ENCODE data around the gene AKR7A2.
"Not testable (repeated sequence)": the region's sequence is repeated elsewhere in the genome, so short reads cannot be mapped to it uniquely, and the experiment has no call there.

AKR7A2 gene

GRCh38 chr1:19294638-19295037 lies 17.3 kb downstream of the AKR7A2 start:
- DNase-seq: no peak

GRCh38 chr1:19289244-19289643 lies 22.7 kb downstream of the AKR7A2 start:
- no peak for DNase-seq

- peak; percentile 61 to 76 for DNase-seq
These were observed 23.4 kb downstream of the AKR7A2 start, which contains the start of gene AKR7A3 for GRCh38 chr1:19288324-19289241. Gene AKR7A3, minus strand, starts transcription at chr1:19288770. Its CDS starts 61 bp downstream, at chr1:19288709.

DNA sequence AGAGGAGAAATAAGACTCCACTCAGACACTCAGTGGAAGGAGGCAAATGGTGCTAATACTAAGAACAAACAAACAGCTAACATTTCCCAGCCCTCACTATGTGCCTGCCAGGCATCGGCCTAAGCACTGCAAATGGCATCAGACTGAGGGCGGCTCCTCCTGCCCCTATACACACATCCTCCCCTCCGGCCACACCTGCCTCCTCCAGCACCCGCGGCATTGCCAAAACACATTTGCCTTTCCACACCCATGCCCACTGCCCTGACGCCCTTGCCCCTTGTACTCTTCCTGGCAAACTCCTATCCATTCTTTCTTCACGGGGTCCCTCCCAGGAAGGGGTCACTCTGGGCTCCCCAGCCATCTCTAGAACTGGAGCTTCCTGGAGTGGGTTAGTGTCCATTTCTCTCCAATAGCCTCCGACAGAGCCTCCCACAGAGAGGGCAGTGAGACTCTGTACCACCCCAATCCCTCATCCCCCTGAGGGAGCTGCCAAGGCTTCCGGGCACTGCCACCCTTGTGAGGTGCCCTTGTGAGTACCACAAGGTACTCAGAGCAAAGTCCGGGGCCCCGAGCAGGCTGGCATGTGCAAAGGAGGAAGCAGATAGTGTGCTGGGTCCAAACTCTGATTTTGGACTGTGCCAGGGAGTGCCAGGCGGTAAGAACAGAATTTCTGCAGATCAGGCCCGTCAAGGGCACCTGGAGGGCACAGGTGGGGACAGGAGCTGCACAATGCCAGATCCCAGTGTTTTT lies 24.3 kb downstream of the AKR7A2 start:
- DNase-seq: no peak

- DNase-seq: not testable (repeated sequence)
These were observed 26.1 kb downstream of the AKR7A2 start for GRCh38 chr1:19285807-19286206.

DNA sequence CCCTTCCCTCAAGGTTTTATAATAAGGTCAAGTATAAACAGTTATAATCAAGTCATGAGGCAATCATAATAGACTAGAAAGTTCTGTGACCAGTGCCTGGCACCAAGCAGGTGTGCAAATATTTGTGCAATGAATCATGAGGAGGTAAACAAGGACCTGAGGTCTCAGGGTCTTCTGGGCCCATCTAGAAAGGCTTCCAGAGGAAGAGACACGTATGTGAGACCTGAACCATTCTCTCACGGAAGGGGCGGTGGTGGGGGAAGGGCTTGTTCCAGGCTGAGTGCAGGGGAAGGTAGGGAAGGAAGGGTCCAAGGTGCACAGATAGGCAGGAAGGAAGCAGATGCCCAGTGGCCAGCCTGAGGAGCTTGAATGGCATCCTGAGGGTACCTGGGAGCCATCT lies 26.6 kb downstream of the AKR7A2 start:
- DNase-seq: not testable (repeated sequence)

DNA sequence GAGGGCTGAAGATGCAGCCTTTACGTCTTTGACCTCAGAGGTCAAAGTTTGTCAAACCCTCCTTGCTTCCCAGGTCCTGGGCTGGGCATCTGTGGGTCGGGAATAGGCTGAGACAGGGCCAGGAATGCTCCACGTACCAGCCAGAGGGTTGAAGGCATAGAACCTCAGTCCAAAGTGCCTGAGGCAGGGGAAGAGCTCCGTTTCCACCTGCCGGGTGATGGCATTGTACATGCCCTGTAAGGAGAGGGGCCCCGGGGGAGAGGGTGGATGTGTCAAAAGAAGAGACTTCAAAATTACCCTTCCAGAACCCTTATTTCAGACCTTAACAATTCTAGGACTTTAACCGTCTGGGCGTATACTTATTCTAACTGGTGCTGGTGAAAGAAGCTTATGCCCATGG lies 27.1 kb downstream of the AKR7A2 start:
- DNase-seq: no peak

DNA sequence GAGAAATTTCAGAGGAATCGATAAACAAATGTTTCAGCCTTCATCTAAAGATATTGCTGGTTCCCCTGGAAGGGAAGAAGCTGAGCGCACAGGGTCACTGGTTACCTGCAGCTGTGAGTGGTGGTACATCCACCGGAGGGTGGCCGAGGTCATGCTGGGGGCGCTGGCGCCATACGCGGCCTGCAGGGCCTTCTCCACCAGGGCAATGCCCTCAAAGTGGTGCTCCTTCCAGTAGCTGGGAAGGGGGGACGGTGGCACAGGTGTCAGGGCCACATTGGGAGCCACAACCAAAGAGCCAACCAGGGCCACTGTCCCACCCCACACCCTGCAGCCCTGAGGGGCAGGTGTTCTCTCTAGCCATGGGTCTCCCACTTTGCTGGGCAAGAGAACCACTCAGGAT lies 28.1 kb downstream of the AKR7A2 start:
- no peak for DNase-seq

DNA sequence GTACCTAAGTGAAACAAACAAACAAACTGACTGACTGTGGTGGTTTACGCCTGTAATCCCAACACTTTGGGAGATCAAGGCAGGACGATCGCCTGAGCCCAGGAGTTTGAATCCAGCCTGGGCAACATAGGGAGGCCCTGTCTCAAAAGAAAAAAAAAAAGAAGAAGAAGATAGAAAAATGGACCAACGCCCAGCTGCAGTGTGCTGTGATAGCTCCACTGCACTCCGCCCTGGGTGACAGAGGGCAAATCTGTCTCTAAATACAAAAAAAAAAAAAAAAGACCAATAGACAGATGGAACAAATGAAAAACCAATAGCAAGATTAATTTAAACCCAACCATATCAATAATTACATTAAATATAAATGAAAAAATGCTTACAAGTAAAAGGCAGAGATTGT lies 37.3 kb downstream of the AKR7A2 start:
- no peak for DNase-seq

DNA sequence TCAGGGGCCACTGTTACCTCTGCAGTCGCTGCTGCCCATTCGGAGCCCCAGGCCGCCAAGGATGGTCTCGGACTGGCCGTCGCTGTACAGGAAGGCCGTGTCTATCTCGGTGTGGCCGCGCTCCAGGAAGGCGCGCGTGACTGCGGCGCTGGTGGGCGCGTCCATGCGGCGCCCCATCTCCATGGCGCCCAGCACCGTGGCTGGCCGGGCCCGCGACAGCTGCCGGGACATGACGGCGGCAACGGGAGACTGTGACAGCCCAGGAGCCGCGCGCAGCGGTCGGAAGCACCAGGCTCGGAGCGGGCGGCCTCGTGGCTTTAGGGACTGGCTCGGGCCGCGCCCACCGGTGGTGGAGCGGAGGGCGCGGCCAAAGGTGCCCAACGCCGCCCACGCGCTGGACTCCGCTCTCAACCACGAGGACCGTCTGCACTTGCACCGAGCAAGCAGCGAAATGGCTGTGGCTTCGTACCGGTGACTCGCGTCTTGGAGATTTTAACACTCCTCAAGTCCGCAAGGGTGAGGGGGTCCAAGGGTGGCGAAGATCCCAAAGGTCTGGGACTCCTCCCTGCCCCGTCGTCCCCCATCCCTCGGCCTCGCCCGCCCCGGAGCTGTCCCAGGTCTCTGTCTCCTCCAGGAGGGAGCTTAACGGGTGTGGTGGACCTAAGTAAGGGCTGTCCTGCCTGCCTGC lies 38.0 kb downstream of the AKR7A2 start:
- not testable (repeated sequence) for DNase-seq

DNA sequence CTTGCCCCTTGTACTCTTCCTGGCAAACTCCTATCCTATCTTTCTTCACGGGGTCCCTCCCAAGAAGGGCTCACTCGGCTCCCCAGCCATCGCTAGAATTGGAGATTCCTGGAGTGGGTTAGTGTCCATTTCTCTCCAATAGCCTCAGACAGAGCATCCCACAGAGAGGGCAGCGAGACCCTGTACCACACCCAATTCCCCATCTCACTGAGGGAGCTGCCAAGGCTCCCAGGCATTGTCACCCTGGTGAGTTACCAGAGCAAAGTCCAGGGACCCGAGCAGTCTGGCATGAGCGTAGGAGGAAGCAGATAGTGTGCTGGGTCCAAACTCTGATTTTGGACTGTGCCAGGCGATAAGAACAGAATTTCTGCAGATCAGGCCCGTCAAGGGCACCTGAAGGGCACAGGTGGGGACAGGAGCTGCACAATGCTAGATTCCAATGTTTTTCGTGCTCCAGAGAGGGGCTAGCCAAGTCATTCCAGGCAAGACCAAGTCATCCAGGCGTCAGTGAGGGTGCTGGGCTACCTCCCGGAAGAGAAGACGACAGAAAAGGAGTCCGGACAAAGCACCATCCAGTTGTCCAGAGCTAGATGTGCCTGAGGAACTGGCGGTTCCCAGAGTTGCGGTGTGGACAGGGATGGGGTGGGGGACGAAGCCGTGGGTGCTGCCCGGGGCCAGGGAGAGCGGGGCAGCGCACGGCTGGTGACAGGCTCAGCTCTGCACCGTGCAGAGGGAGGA lies 38.7 kb downstream of the AKR7A2 start:
- no peak for DNase-seq

DNA sequence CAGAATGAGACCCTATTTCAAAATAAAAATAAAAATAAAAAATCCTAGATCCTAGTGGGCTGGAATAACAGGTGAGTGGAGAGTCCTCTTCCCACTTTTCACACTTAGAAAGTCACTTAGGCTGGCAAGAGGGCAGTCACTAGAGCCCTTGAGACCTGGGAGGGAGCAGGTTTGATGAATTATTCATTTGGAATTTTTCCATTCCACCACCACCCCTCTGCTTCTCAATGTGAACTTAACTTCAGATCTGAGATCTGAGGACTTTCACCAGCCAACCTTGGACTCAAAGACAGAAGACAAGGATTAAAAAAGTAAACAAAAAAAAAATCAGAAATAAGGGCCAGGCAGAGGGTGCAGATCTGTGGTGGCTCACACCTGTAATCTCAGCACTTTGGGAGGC lies 39.9 kb downstream of the AKR7A2 start:
- DNase-seq: no peak

GRCh38 chr1:19270343-19270730 lies 41.6 kb downstream of the AKR7A2 start:
- not testable (repeated sequence) for DNase-seq

GRCh38 chr1:19269427-19270342 lies 42.3 kb downstream of the AKR7A2 start:
- DNase-seq: not testable (repeated sequence)

DNA sequence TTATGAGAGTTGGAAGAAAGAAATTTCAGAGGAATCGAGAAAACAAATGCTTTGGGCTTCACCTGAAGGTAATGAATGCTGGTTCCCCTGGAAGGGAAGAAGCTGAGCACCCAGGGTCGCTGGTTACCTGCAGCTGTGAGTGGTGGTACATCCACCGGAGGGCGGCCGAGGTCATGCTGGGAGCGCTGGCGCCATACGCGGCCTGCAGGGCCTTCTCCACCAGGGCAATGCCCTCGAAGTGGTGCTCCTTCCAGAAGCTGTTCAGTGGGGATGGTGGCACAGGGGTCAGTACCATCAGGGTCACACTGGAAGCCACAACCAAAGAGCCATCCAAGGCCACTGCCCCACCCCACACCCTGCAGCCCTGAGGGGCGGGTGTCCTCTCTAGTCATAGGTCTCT lies 43.5 kb downstream of the AKR7A2 start:
- no peak for DNase-seq

DNA sequence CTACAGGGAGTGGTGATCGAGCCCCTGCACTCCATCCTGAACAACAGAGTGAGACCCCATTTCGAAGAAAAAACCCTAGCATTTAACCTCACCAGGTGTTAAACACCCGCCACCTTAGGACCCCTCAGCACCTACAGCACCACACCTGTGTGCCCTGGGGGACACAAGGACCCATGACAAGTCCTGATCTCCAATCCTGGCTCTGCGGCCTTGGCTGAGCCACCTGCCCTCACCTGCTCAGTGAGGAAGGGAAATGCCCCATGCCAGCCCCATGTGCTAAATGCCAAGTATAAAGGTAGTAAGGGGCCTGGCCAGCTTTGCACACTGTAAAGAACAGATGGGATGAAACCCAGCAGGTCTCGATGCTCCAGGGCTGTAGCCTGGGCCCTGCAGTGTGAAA lies 49.2 kb downstream of the AKR7A2 start:
- no peak for DNase-seq

DNA sequence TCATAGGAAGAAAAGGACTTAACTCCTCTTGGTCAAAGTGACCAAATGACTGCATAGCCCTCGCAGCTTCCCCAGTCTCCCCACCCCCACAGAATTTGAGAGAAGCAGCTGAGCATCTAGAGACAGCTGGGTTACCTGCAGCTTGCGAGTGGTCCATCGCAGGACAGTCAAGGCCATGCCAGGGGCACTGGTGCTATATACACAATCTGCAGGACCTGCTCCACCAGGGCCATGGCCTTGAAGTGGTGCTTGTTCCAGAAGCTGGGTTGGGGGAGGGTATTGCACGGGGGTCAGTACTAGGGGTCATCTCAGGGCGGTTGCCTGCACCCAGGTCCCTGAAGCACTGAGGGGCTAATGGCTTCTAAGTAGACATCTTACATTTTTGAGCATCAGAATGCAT lies 49.9 kb downstream of the AKR7A2 start:
- peak in 1 of 2 donors; percentile 27 for DNase-seq

GRCh38 chr1:19260211-19261138 lies 51.5 kb downstream of the AKR7A2 start:
- DNase-seq: no peak

DNA sequence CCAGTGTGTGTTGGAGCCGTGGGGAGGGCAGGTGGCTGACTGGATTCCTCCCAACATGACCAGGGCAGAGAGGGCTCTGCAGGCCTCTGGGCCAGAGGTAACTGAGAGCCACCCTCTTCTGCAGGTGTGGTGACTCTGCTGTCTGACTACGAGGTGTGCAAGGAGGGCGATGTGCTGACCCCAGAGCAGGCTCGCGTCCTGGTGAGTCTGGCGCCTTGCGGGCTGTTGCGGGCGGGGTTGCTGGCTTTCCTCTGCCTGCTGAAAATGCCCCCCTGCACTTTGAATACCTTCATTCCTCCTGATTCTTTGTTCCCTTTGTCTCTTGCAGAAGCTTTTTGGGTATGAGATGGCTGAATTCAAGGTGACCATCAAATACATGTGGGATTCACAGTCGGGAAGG lies 53.6 kb downstream of the AKR7A2 start:
- DNase-seq: no peak

DNA sequence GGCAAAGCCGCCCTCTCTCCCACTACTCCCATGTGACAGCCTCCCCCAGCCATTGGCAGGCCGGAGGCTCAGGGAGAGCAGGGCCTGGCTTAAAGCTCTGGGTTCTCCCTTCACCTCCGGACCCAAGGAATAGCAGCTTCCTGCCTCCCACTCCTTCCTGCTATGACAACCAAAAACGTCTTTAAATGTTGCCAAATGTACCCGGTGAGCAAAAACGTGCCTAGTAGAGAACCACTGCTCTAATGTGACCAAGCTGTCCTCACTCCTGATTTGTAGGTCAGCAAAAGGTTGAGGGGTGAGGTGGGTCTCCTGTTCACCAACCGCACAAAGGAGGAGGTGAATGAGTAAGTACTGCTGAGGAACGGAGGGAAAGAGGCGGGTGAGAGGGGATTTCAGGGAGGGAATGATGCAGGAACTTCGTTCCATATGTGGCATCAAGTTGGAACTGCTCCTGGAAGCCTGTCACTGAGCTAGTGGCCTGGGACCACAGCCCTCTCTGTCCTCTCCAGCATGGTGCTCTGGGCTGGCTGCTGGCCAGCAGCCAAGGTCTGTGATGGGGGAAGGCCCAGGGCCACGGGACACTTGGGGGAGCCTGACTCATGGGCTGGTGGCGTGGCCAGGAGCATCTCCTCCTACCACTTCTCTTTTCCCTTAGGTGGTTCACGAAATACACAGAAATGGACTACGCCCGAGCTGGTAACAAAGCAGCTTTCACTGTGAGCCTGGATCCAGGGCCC lies 54.6 kb downstream of the AKR7A2 start:
- peak in 1 of 2 donors; percentile 39 for DNase-seq
